Daoy (cell line): ENCODE results near the gene PDYN. TPM values are rescaled to one million over a fixed set of nuclear protein-coding genes. Genes with fewer than 3 reads are reported as not detected.

Experiments
- DNase-seq: peaks from one replicate; pipeline ENCODE4 v3.0.0-alpha.2; 2015; ENCODE audit warnings: low read depth
- total RNA-seq: library from RNA; depleted of rRNA; stranded (reverse); fragments of >200 nt; shearing (Covaris generic); gene quantifications from 2 replicates; pipeline ENCODE4 v1.2.3, GENCODE V29; 2014

The PDYN gene
- total RNA-seq, 1 experiment from 2014 or later: not detected

- DNase-seq: no peak
Observed at GRCh38 chr20:1951436-1952115, 42.3 kb downstream of the PDYN start.

- no peak for DNase-seq
Observed at GRCh38 chr20:1950836-1951235, 43.0 kb downstream of the PDYN start.

- no peak for DNase-seq
Observed at GRCh38 chr20:1949347-1950100, 44.3 kb downstream of the PDYN start.

- DNase-seq: no peak
Observed at GRCh38 chr20:1947535-1947846, 46.4 kb downstream of the PDYN start.

- no peak for DNase-seq
Observed at GRCh38 chr20:1946762-1947534, 46.9 kb downstream of the PDYN start.

GRCh38 chr20:1946442-1946761 lies 47.5 kb downstream of the PDYN start:
- no peak for DNase-seq

- DNase-seq: no peak
Observed at GRCh38 chr20:1945660-1946059, 48.2 kb downstream of the PDYN start.

GRCh38 chr20:1945134-1945618 lies 48.7 kb downstream of the PDYN start:
- no peak for DNase-seq

- DNase-seq: no peak
Observed at GRCh38 chr20:1944345-1945091, 49.3 kb downstream of the PDYN start.

GRCh38 chr20:1943275-1944002 lies 50.4 kb downstream of the PDYN start:
- DNase-seq: no peak

GRCh38 chr20:1942486-1943274 lies 51.2 kb downstream of the PDYN start:
- DNase-seq: no peak

- no peak for DNase-seq
Observed at GRCh38 chr20:1942061-1942460, 51.8 kb downstream of the PDYN start.

- no peak for DNase-seq
Observed at GRCh38 chr20:1941226-1941625, 52.6 kb downstream of the PDYN start.

GRCh38 chr20:1940581-1940980 lies 53.3 kb downstream of the PDYN start:
- DNase-seq: no peak

GRCh38 chr20:1939270-1939595 lies 54.6 kb downstream of the PDYN start:
- DNase-seq: no peak

GRCh38 chr20:1938464-1939269 lies 55.2 kb downstream of the PDYN start:
- no peak for DNase-seq

- no peak for DNase-seq
Observed at GRCh38 chr20:1937316-1937976, 56.4 kb downstream of the PDYN start.

GRCh38 chr20:1935696-1936366 lies 58.0 kb downstream of the PDYN start:
- no peak for DNase-seq
